Measurements from ENCODE around the gene CDKN1B. TPM values are rescaled to one million over a fixed set of nuclear protein-coding genes. Genes with fewer than 3 reads are reported as not detected.

CDKN1B gene
- total and polyA plus RNA-seq, 2 of the 13 experiments (the other 11 are each of a cell fraction or from before 2014, with no cell fraction given) = 20.1 to 37.2 TPM

GRCh38 chr12:12723681-12724420 is 6.7 kb downstream of the CDKN1B start (continued):
- TF ChIP-seq BRF2 (CRISPR knock-in tag; IDR thresholded peaks at IDR 0.05) (peak; percentile 16; the same call in 1 of the 2 replicates), CEBPG (CRISPR knock-in tag; IDR thresholded peaks at IDR 0.05) (no peak), NFE2 (CRISPR knock-in tag; IDR thresholded peaks at IDR 0.05) (no peak), NCOR1 (IDR thresholded peaks at IDR 0.05; ENCODE audit: borderline replicate concordance, low read length) (no peak), ZNF768 (CRISPR knock-in tag; IDR thresholded peaks at IDR 0.05) (peak; percentile 59; the same call in 1 of the 2 replicates), PAX8 (CRISPR knock-in tag; IDR thresholded peaks at IDR 0.05; ENCODE audit: borderline replicate concordance) (0 out of 2 replicates have a peak, but pooled peaks have one; percentile 62), E2F1 (CRISPR knock-in tag; IDR thresholded peaks at IDR 0.05) (0 out of 2 replicates have a peak, but pooled peaks have one; percentile 32), ZNF275 (CRISPR knock-in tag; IDR thresholded peaks at IDR 0.05; ENCODE audit: borderline replicate concordance) (no peak), SOX13 (IDR thresholded peaks at IDR 0.05) (no peak), SOX13 (CRISPR knock-in tag; conservative IDR thresholded peaks at IDR 0.05 in 1 of 2, IDR thresholded peaks at IDR 0.05 in 1 of 2) (no peak), SIX1 (CRISPR knock-in tag; IDR thresholded peaks at IDR 0.05; ENCODE audit: borderline replicate concordance) (no peak), PCBP1 (IDR thresholded peaks at IDR 0.05; ENCODE audit: borderline replicate concordance, low read depth, low read length) (peak; percentile 51), HOXD1 (CRISPR knock-in tag; IDR thresholded peaks at IDR 0.05) (no peak), ZNF446 (CRISPR knock-in tag; IDR thresholded peaks at IDR 0.05) (no peak; the same call in 1 of the 2 replicates), ZNF317 (CRISPR knock-in tag; IDR thresholded peaks at IDR 0.05) (no peak), SMAD1 (CRISPR knock-in tag; IDR thresholded peaks at IDR 0.05; ENCODE audit: borderline replicate concordance, low read depth) (no peak), TFAP4 (IDR thresholded peaks at IDR 0.05; ENCODE audit: borderline replicate concordance, low read depth) (no peak), ATF4 (CRISPR knock-in tag; IDR thresholded peaks at IDR 0.05) (0 out of 4 replicates have a peak, but pooled peaks of 1 of the 2 experiments have one; percentile 14), ZNF598 (CRISPR knock-in tag; IDR thresholded peaks at IDR 0.05; ENCODE audit: borderline replicate concordance) (0 out of 2 replicates have a peak, but pooled peaks have one; percentile 24), FOXK1 (CRISPR knock-in tag; IDR thresholded peaks at IDR 0.05; ENCODE audit: borderline replicate concordance, low read depth) (no peak), THAP7 (CRISPR knock-in tag; IDR thresholded peaks at IDR 0.05) (peak; percentile 20; the same call in 1 of the 2 replicates), SRSF9 (IDR thresholded peaks at IDR 0.05; ENCODE audit: borderline replicate concordance, insufficient read depth, low read depth, low read length, poor library complexity, severe bottlenecking) (no peak)
